ENCODE results near the gene R3HDM4.
A peak's percentile ranks its signal among the peaks of the same experiment; 100 is the strongest.

Gene R3HDM4

GRCh38 chr19:936175-936546 is 23.1 kb upstream of the R3HDM4 start:
- no peak for TF ChIP-seq CTCF (IDR thresholded peaks at IDR 0.05; ENCODE audit: control insufficient read depth, extremely low read depth, insufficient read depth)
- H3K4me3 ChIP-seq (ENCODE audit: low read depth, low read length): no peak overlapping the region
- no peak for DNase-seq (ENCODE audit: low read depth)

GRCh38 chr19:934865-935479 is 22.0 kb upstream of the R3HDM4 start:
- peak; percentile 95 for DNase-seq (ENCODE audit: low read depth)
- H3K4me3 ChIP-seq (ENCODE audit: low read depth, low read length): no peak overlapping the region
- TF ChIP-seq CTCF (IDR thresholded peaks at IDR 0.05; ENCODE audit: control insufficient read depth, extremely low read depth, insufficient read depth): no peak

GRCh38 chr19:934197-934840 is 21.3 kb upstream of the R3HDM4 start:
- DNase-seq (ENCODE audit: low read depth): no peak
- TF ChIP-seq CTCF (IDR thresholded peaks at IDR 0.05; ENCODE audit: control insufficient read depth, extremely low read depth, insufficient read depth): no peak
- peak overlapping the region; percentile 21; the same call in 1 of the 2 replicates for H3K4me3 ChIP-seq (ENCODE audit: low read depth, low read length)

GRCh38 chr19:933553-933882 is 20.5 kb upstream of the R3HDM4 start:
- TF ChIP-seq CTCF (IDR thresholded peaks at IDR 0.05; ENCODE audit: control insufficient read depth, extremely low read depth, insufficient read depth): no peak
- no peak for DNase-seq (ENCODE audit: low read depth)
- no peak overlapping the region for H3K4me3 ChIP-seq (ENCODE audit: low read depth, low read length)

GRCh38 chr19:932648-933552 is 19.9 kb upstream of the R3HDM4 start:
- DNase-seq (ENCODE audit: low read depth): no peak
- no peak for TF ChIP-seq CTCF (IDR thresholded peaks at IDR 0.05; ENCODE audit: control insufficient read depth, extremely low read depth, insufficient read depth)
- H3K4me3 ChIP-seq (ENCODE audit: low read depth, low read length): no peak overlapping the region

GRCh38 chr19:931860-932647 is 19.0 kb upstream of the R3HDM4 start:
- TF ChIP-seq CTCF (IDR thresholded peaks at IDR 0.05; ENCODE audit: control insufficient read depth, extremely low read depth, insufficient read depth): no peak
- H3K4me3 ChIP-seq (ENCODE audit: low read depth, low read length): no peak overlapping the region
- DNase-seq (ENCODE audit: low read depth): no peak
